PC-3 (cell line): ENCODE measurements around the gene PRR13. TPM values are rescaled to one million over a fixed set of nuclear protein-coding genes. Genes with fewer than 3 reads are reported as not detected.

ENCODE experiments used
- ATAC-seq: fragments of 200-7000 bp; cut with Tn5 transposase; 2 replicates; pipeline ENCODE4 v1.9.1; 2020; ENCODE audit warnings: mild to moderate bottlenecking, moderate library complexity
- BruUV-seq: library from RNA; stranded (reverse); fragments of 400-500 nt; replicated peaks from 2 replicates; lab custom pipeline; 2021; lab: Mats Ljungman, UMichigan
- CTCF ChIA-PET: fragments of 300-600 bp; sonication (Branson Sonifier 250); formaldehyde crosslinking; loops from one replicate; lab custom pipeline; 2022; ENCODE audit warnings: antibody characterized with exemption; lab: Charles Lee
- POLR2A ChIA-PET: fragments of 300-600 bp; sonication (Branson Sonifier 250); formaldehyde crosslinking; loops from one replicate; lab custom pipeline; 2022; ENCODE audit warnings: antibody characterized with exemption; ENCODE audit not compliant: unreplicated experiment; lab: Charles Lee
- DNase-seq: peaks from one replicate; pipeline ENCODE4 v3.0.0-alpha.2; 2015
- H2AFZ ChIP-seq: fragments of 300-600 bp; sonication (generic); 2 replicates; pipeline ENCODE4 v1.6.0; 2016; ENCODE audit warnings: antibody characterized with exemption, low read length
- H3F3A ChIP-seq: fragments of 300-600 bp; sonication (generic); one replicate; pipeline ENCODE4 v1.6.0; 2017; ENCODE audit warnings: antibody characterized with exemption, low read length, control low read depth, mild to moderate bottlenecking; ENCODE audit not compliant: unreplicated experiment
- H3K27ac ChIP-seq: fragments of 300-600 bp; sonication (generic); 2 replicates; pipeline ENCODE4 v1.5.1; 2016; ENCODE audit warnings: mild to moderate bottlenecking, low read length
- H3K27me3 ChIP-seq: fragments of 300-600 bp; sonication (generic); 2 replicates; pipeline ENCODE4 v1.6.1; 2016; ENCODE audit warnings: low read length, mixed read lengths
- H3K36me3 ChIP-seq: fragments of 300-600 bp; sonication (generic); 2 replicates; pipeline ENCODE4 v1.6.1; 2016; ENCODE audit warnings: low read depth, mixed run types, low read length, mixed read lengths
- H3K4me1 ChIP-seq: fragments of 300-600 bp; sonication (generic); 2 replicates; pipeline ENCODE4 v1.5.1; 2016; ENCODE audit warnings: low read length; ENCODE audit not compliant: insufficient read depth
- H3K4me2 ChIP-seq: fragments of 300-600 bp; sonication (generic); 2 replicates; pipeline ENCODE4 v1.6.0; 2016; ENCODE audit warnings: low read length
- H3K4me3 ChIP-seq: fragments of 300-600 bp; sonication (generic); 2 replicates; pipeline ENCODE4 v1.5.1; 2016; ENCODE audit warnings: mild to moderate bottlenecking, low read length, mixed read lengths
- H3K79me2 ChIP-seq: fragments of 300-600 bp; sonication (generic); 2 replicates; pipeline ENCODE4 v1.6.1; 2017; ENCODE audit warnings: low read length, mixed read lengths
- H3K9ac ChIP-seq: fragments of 300-600 bp; sonication (generic); 2 replicates; pipeline ENCODE4 v1.6.0; 2016; ENCODE audit warnings: mild to moderate bottlenecking, low read length
- H3K9me2 ChIP-seq: fragments of 300-600 bp; sonication (generic); replicated peaks from 2 replicates; pipeline ENCODE4 v1.6.1; 2016; ENCODE audit warnings: mixed run types, low read length, mixed read lengths
- H3K9me3 ChIP-seq: fragments of 300-600 bp; sonication (generic); 2 replicates; pipeline ENCODE4 v1.6.1; 2016; ENCODE audit warnings: low read length, mixed read lengths
- H4K20me1 ChIP-seq: fragments of 300-600 bp; sonication (generic); 2 replicates; pipeline ENCODE4 v1.6.1; 2016; ENCODE audit warnings: low read length, mixed read lengths
- EZH2 ChIP-seq: fragments of 300-600 bp; sonication (generic); IDR thresholded peaks from one replicate; pipeline ENCODE4 v1.6.1; 2017; ENCODE audit warnings: antibody characterized with exemption, mild to moderate bottlenecking, low read length; ENCODE audit not compliant: unreplicated experiment
- EZH2phosphoT487 ChIP-seq: fragments of 300-600 bp; sonication (generic); IDR thresholded peaks from 2 replicates; pipeline ENCODE4 v1.6.1; 2018; ENCODE audit warnings: mild to moderate bottlenecking, antibody characterized with exemption, low read length, borderline replicate concordance
- intact Hi-C: fragments of 100-400 bp; cut with micrococcal nuclease; formaldehyde crosslinking; loops from 2 replicates; pipeline ENCODE4 v1.9.0; 2023
- total RNA-seq: library from RNA; depleted of rRNA; stranded (reverse); fragments of >200 nt; gene quantifications from 2 replicates; pipeline ENCODE4 v1.2.3, GENCODE V29; 2014
- TF ChIP-seq, protein P1 (sequence below): fragments of 300-600 bp; sonication (generic); conservative IDR thresholded peaks from 2 replicates; pipeline ENCODE4 v1.5.1; 2017; ENCODE audit warnings: antibody characterized with exemption, low read depth, mild to moderate bottlenecking, low read length

PRR13 gene
- total RNA-seq, 1 experiment from 2014 or later = 54.2 TPM

DNA sequence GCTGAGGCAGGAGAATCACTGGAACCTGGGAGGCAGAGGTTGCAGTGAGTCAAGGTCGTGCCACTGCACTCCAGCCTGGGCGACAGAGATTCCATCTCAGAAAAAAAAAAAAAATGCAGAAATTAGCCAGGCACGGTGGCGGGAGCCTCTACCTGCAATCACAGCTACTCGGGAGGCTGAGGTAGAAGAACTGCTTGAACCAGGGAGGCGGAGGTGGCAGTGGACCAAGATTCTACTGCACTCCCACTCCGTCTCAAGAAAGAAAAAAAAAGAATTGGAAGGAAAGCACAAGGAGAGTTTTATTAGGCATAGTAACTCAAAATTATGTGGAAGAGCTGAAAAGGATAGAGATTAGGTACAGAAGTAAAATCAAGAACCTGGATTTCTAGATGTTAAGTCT, 38.7 kb upstream of the PRR13 start:
- POLR2A ChIA-PET = no interaction called here
- ATAC-seq = no peak
- Histone ChIP-seq H3K4me1 (no peaks in the 10 kb centered on the region), H3K4me2 (no peak overlapping the region), H3K9ac (no peak overlapping the region), H3K9me3 (no peaks in the 10 kb centered on the region), H3K27me3 (no peaks in the 10 kb centered on the region), H3K4me3 (no peak overlapping the region), H3K36me3 (peaks cover 8% of the 10 kb centered on the region; the same call in 1 of the 2 replicates), H3K27ac (no peak overlapping the region), H3K79me2 (peaks cover 31% of the 10 kb centered on the region), H2AFZ (no peak overlapping the region), H3K9me2 (no peaks in the 10 kb centered on the region), H4K20me1 (no peaks in the 10 kb centered on the region), H3F3A (no peaks in the 10 kb centered on the region)
- no peak for DNase-seq
- intact Hi-C loops = no loop called here
- TF ChIP-seq, protein P1, sequence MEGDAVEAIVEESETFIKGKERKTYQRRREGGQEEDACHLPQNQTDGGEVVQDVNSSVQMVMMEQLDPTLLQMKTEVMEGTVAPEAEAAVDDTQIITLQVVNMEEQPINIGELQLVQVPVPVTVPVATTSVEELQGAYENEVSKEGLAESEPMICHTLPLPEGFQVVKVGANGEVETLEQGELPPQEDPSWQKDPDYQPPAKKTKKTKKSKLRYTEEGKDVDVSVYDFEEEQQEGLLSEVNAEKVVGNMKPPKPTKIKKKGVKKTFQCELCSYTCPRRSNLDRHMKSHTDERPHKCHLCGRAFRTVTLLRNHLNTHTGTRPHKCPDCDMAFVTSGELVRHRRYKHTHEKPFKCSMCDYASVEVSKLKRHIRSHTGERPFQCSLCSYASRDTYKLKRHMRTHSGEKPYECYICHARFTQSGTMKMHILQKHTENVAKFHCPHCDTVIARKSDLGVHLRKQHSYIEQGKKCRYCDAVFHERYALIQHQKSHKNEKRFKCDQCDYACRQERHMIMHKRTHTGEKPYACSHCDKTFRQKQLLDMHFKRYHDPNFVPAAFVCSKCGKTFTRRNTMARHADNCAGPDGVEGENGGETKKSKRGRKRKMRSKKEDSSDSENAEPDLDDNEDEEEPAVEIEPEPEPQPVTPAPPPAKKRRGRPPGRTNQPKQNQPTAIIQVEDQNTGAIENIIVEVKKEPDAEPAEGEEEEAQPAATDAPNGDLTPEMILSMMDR = no peak
- TF ChIP-seq EZH2 (no peak), EZH2phosphoT487 (no peak)
- CTCF ChIA-PET = no interaction called here
- no TSS peak for BruUV-seq

DNA sequence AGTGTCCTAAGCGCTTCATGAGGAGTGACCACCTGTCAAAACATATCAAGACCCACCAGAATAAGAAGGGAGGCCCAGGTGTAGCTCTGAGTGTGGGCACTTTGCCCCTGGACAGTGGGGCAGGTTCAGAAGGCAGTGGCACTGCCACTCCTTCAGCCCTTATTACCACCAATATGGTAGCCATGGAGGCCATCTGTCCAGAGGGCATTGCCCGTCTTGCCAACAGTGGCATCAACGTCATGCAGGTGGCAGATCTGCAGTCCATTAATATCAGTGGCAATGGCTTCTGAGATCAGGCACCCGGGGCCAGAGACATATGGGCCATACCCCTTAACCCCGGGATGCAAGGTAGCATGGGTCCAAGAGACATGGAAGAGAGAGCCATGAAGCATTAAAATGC, 30.6 kb upstream of the PRR13 start:
- BruUV-seq = no TSS peak
- H3K36me3 ChIP-seq = peaks cover 36% of the 10 kb centered on the region
- H3K9ac ChIP-seq = no peak overlapping the region
- no peaks in the 10 kb centered on the region for H4K20me1 ChIP-seq
- H3K4me3 ChIP-seq = no peak overlapping the region
- intact Hi-C loops = no loop called here
- no peak overlapping the region for H3K27ac ChIP-seq
- no peaks in the 10 kb centered on the region for H3K79me2 ChIP-seq
- no peaks in the 10 kb centered on the region for H3K27me3 ChIP-seq
- ChIA-PET POLR2A (no interaction called here), CTCF (no interaction called here)
- no peaks in the 10 kb centered on the region for H3F3A ChIP-seq
- no peaks in the 10 kb centered on the region for H3K4me1 ChIP-seq
- no peak for TF ChIP-seq EZH2phosphoT487
- no peak for TF ChIP-seq EZH2
- TF ChIP-seq, protein P1 = no peak
- H3K4me2 ChIP-seq = no peak overlapping the region
- no peak overlapping the region for H2AFZ ChIP-seq
- no peak for DNase-seq
- ATAC-seq = no peak
- H3K9me2 ChIP-seq = no peaks in the 10 kb centered on the region
- H3K9me3 ChIP-seq = no peaks in the 10 kb centered on the region

DNA sequence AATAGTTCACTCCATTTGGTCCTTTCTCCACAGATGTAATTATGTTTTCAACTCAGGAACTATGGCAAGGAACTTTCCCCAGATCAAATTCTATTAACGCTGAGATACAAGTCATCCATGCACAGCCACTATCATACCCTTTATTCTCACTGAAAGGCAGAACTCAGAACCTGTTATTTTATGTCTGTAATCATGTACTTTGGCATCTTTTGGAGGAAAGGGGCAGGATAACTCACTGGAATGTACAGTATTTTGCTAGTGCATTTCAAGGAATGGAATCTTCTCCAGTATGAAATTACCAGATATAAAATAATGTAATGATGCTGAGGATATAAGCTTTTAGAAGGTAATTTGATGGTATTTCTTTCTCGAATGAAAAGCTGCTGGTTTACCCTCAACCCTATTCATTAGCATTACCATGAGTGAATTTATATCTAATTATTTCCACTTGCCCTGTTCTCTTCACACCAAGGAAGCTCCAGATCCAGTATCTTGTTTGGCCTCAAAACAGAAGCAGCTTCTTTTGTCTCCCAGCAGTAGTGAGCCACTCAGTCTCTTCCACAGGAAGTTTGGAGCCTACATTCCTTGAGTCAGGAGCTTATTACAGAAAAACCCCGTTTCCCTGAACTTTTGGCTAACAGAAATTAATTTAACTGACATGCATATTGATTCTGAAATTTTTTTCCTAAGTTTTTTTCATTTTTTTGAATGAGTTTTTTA, 27.9 kb upstream of the PRR13 start:
- no peak overlapping the region for H2AFZ ChIP-seq
- no peak overlapping the region for H3K27ac ChIP-seq
- H3K79me2 ChIP-seq = no peaks in the 10 kb centered on the region
- no peak overlapping the region for H3K9ac ChIP-seq
- ATAC-seq = no peak
- H3K9me2 ChIP-seq = no peaks in the 10 kb centered on the region
- no peaks in the 10 kb centered on the region for H3K27me3 ChIP-seq
- H3K36me3 ChIP-seq = peaks cover 36% of the 10 kb centered on the region
- ChIA-PET CTCF (no interaction called here), POLR2A (no interaction called here)
- TSS peak; percentile 11 for BruUV-seq
- no peaks in the 10 kb centered on the region for H3K9me3 ChIP-seq
- H3K4me1 ChIP-seq = no peaks in the 10 kb centered on the region
- intact Hi-C loops = no loop called here
- no peak for DNase-seq
- H4K20me1 ChIP-seq = no peaks in the 10 kb centered on the region
- TF ChIP-seq, protein P1 = no peak
- TF ChIP-seq EZH2phosphoT487 = no peak
- no peak for TF ChIP-seq EZH2
- H3K4me3 ChIP-seq = no peak overlapping the region
- no peak overlapping the region for H3K4me2 ChIP-seq
- H3F3A ChIP-seq = no peaks in the 10 kb centered on the region
